GM12875 (cell line): ENCODE measurements around the gene TBC1D22A.

Experiments used
- H3K4me3 ChIP-seq: one replicate; pipeline ENCODE4 v1.5.1; 2011; ENCODE audit warnings: low read depth, low read length, control low read depth
- CTCF ChIP-seq: IDR thresholded peaks from 2 replicates; pipeline ENCODE4 v1.5.1; 2011; ENCODE audit warnings: low read depth, mild to moderate bottlenecking, control low read depth, inconsistent platforms, low read length, moderate library complexity, borderline replicate concordance; ENCODE audit not compliant: insufficient read depth

Gene TBC1D22A

GRCh38 chr22:46761017-46761416, 1.4 kb upstream of the TBC1D22A start:
- no peak for TF ChIP-seq CTCF
- H3K4me3 ChIP-seq, result peak overlapping the region; percentile 80

GRCh38 chr22:46761539-46762237, 762 bp upstream of the TBC1D22A start:
- TF ChIP-seq CTCF, result no peak
- peak overlapping the region; percentile 80 for H3K4me3 ChIP-seq

- H3K4me3 ChIP-seq, result peak overlapping the region; percentile 80
- TF ChIP-seq CTCF, result no peak
Observed at GRCh38 chr22:46763051-46763705, 728 bp downstream of the TBC1D22A start.

- no peak for TF ChIP-seq CTCF
Observed at GRCh38 chr22:46764140-46764680, 1.8 kb downstream of the TBC1D22A start.

GRCh38 chr22:46764779-46765485, 2.5 kb downstream of the TBC1D22A start:
- TF ChIP-seq CTCF, result no peak

More at GRCh38 chr22:46764140-46764680, 1.8 kb downstream of the TBC1D22A start:
- H3K4me3 ChIP-seq, result peak overlapping the region; percentile 80

GRCh38 chr22:46766611-46767010, 4.2 kb downstream of the TBC1D22A start:
- no peak overlapping the region for H3K4me3 ChIP-seq
- TF ChIP-seq CTCF, result no peak

More at GRCh38 chr22:46764779-46765485, 2.5 kb downstream of the TBC1D22A start:
- peak overlapping the region; percentile 80 for H3K4me3 ChIP-seq
